ENCODE data around the gene CEP20. TPM values are rescaled to one million over a fixed set of nuclear protein-coding genes. Genes with fewer than 3 reads are reported as not detected.
A peak's percentile ranks its signal among the peaks of the same experiment; 100 is the strongest.

The CEP20 gene
- total RNA-seq, 4 donors from 2014 or later: 13.5 to 33.0 (median 17.4) TPM

GRCh38 chr16:15915555-15916081 lies 27.2 kb upstream of the CEP20 start:
- H3K27ac ChIP-seq: no peak overlapping the region

GRCh38 chr16:15913046-15913698 lies 24.8 kb upstream of the CEP20 start:
- H3K4me1 ChIP-seq: no peaks in the 10 kb centered on the region
- TF ChIP-seq POLR2A (IDR thresholded peaks at IDR 0.05): no peak
- no peak for TF ChIP-seq CTCF (IDR thresholded peaks at IDR 0.05)
- no peak overlapping the region for H3K4me3 ChIP-seq
- H3K27me3 ChIP-seq: no peaks in the 10 kb centered on the region
- DNase-seq: peak in 2 of 3 donors; percentile 3 to 27
- no peaks in the 10 kb centered on the region for H3K36me3 ChIP-seq
- H3K9me3 ChIP-seq: no peaks in the 10 kb centered on the region
- H3K27ac ChIP-seq: no peak overlapping the region

More at GRCh38 chr16:15915555-15916081, 27.2 kb upstream of the CEP20 start:
- no peaks in the 10 kb centered on the region for H3K4me1 ChIP-seq
- no peaks in the 10 kb centered on the region for H3K36me3 ChIP-seq
- H3K27me3 ChIP-seq: no peaks in the 10 kb centered on the region
- no peaks in the 10 kb centered on the region for H3K9me3 ChIP-seq
- TF ChIP-seq POLR2A (IDR thresholded peaks at IDR 0.05) (no peak), CTCF (IDR thresholded peaks at IDR 0.05) (no peak)
- DNase-seq: peak in 2 of 3 donors; percentile 6
- no peak overlapping the region for H3K4me3 ChIP-seq

- no peak overlapping the region for H3K4me3 ChIP-seq
- no peaks in the 10 kb centered on the region for H3K36me3 ChIP-seq
- no peak for TF ChIP-seq CTCF (IDR thresholded peaks at IDR 0.05)
- TF ChIP-seq POLR2A (IDR thresholded peaks at IDR 0.05): no peak
- no peaks in the 10 kb centered on the region for H3K4me1 ChIP-seq
- H3K9me3 ChIP-seq: no peaks in the 10 kb centered on the region
- DNase-seq: peak in 2 of 3 donors; percentile 5 to 12
- H3K27me3 ChIP-seq: no peaks in the 10 kb centered on the region
- H3K27ac ChIP-seq: no peak overlapping the region
Measured at GRCh38 chr16:15911198-15911597, 22.8 kb upstream of the CEP20 start.

GRCh38 chr16:15907863-15908478 lies 19.6 kb upstream of the CEP20 start:
- no peaks in the 10 kb centered on the region for H3K36me3 ChIP-seq
- H3K27me3 ChIP-seq: no peaks in the 10 kb centered on the region
- H3K4me1 ChIP-seq: no peaks in the 10 kb centered on the region
- no peaks in the 10 kb centered on the region for H3K9me3 ChIP-seq
- TF ChIP-seq POLR2A (IDR thresholded peaks at IDR 0.05) (no peak), CTCF (IDR thresholded peaks at IDR 0.05) (no peak)
- H3K27ac ChIP-seq: no peak overlapping the region
- DNase-seq: peak in 2 of 3 donors; percentile 65 to 77
- H3K4me3 ChIP-seq: no peak overlapping the region

GRCh38 chr16:15906439-15906838 lies 18.0 kb upstream of the CEP20 start:
- no peak overlapping the region for H3K27ac ChIP-seq
- TF ChIP-seq POLR2A (IDR thresholded peaks at IDR 0.05) (no peak), CTCF (IDR thresholded peaks at IDR 0.05) (no peak)
- no peaks in the 10 kb centered on the region for H3K27me3 ChIP-seq
- no peaks in the 10 kb centered on the region for H3K36me3 ChIP-seq
- no peaks in the 10 kb centered on the region for H3K4me1 ChIP-seq
- H3K4me3 ChIP-seq: no peak overlapping the region
- no peaks in the 10 kb centered on the region for H3K9me3 ChIP-seq
- DNase-seq: peak in 1 of 3 donors; percentile 23
